Right forelimb (tissue), 1 donor: ENCODE data around the gene CFAP157.

Experiments used
- DNase-seq: peaks from one replicate; pipeline ENCODE4 v3.0.0-alpha.2; 2018

Gene CFAP157

DNA sequence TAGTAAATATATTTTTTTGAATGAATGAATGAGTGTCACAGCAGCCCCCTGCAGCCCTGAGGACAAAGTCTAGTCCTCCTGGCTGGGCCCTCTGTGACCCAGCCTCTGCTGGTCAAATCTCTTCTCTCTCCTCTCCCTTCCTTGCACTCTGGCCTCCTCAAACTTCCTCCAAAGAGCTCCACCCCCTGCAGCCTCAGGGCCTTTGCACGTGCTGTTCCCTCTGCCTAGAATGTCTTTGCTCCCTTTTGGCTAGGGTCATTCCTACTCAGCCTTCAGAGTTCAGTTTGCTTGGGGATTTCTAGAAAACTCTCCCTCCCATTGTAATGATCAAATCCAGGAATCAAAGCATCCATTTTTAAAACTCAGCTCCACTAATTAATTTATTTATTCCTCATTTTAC, 58.6 kb downstream of the CFAP157 start:
- DNase-seq: no peak
